G401 (cell line): ENCODE data around the gene C19orf44. TPM values are rescaled to one million over a fixed set of nuclear protein-coding genes. Genes with fewer than 3 reads are reported as not detected.
A peak's percentile ranks its signal among the peaks of the same experiment; 100 is the strongest.

Experiments used
- DNase-seq: peaks from one replicate; pipeline ENCODE4 v3.0.0-alpha.2; 2015; ENCODE audit warnings: low spot score
- in situ Hi-C: cut with HindIII; loops from 2 replicates; pipeline ENCODE4 v1.10.0; 2016; ENCODE audit warnings: low sequenced_read_pairs, mixed read lengths
- total RNA-seq: library from RNA; depleted of rRNA; stranded (reverse); fragments of >200 nt; shearing (Covaris generic); gene quantifications from 2 replicates; pipeline ENCODE4 v1.2.3, GENCODE V29; 2014; rRNA removed

C19orf44 gene
- total RNA-seq, 1 experiment from 2014 or later, result 8.9 TPM

DNA sequence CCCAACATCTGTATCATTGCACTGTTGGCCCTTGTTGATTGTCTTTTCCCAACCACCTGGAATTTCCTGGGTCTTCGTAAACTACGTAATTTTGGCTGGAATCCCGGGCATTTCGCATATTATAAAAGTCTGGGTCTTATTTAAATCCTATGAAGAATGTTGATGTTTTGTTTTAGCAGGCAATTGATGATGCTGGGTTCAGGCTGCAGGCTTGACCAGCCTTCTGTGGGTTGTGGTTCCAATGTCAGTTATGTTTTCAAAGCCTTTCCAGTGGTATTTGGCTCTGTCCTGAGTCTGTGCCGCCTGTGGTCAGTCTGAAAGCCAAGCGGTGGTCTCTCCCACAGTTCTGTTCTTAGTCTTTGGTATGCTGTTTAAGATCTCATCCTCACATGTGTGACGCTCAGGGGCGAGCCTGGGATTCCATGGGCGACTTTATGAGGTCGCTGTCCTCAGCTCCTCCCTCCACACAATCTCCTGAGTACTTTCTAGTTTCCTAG is 63.6 kb downstream of the C19orf44 start:
- DNase-seq, result no peak
- in situ Hi-C loops, result no loop called here

- peak; percentile 88 for DNase-seq
- in situ Hi-C loops, result no loop called here
Measured at GRCh38 chr19:16561382-16561781, 65.2 kb downstream of the C19orf44 start.

DNA sequence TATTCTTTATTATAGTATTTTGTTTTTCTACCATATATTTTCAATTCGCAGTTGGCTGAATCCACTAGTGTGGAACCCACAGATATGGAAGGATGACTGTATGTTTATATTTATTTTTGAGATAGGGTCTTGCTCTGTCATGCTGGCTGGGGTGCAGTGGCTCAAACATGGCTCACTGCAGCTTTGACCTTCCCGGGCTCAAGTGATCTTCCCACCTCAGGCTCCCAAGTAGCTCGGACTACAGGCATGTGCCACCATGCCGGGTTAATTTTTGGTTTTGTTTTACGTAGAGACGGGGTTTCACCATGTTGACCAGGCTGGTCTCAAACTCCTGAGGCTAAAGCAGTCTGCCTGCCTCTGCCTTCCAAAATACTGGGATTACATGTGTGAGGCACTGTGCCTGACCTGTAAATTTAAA is 66.4 kb downstream of the C19orf44 start:
- DNase-seq, result no peak
- in situ Hi-C loops, result no loop called here

DNA sequence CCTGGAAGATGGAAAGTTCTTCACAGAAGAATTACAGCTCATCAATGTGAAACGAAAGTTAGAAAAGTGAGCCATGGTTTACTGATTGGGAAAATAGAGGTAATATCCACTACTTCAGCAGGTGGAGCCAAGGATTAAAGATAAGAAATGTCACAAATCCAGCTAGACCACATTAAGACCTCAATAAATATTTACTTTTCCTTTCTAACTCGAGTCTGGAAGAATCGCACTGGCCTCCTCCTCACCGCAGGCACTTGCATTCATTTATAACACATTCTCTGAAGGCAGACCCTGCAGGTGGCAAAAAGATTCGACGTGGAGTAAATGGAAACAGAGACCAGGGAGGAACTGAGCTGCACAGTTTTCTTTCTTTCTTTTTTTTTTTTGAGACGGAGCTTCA is 68.6 kb downstream of the C19orf44 start:
- in situ Hi-C loops, result no loop called here

GRCh38 chr19:16566161-16566560 is 70.0 kb downstream of the C19orf44 start:
- in situ Hi-C loops, result no loop called here
- DNase-seq, result no peak

More for the DNA sequence above, 68.6 kb downstream of the C19orf44 start:
- no peak for DNase-seq

GRCh38 chr19:16566702-16567101 is 70.5 kb downstream of the C19orf44 start:
- no peak for DNase-seq
- in situ Hi-C loops, result no loop called here

DNA sequence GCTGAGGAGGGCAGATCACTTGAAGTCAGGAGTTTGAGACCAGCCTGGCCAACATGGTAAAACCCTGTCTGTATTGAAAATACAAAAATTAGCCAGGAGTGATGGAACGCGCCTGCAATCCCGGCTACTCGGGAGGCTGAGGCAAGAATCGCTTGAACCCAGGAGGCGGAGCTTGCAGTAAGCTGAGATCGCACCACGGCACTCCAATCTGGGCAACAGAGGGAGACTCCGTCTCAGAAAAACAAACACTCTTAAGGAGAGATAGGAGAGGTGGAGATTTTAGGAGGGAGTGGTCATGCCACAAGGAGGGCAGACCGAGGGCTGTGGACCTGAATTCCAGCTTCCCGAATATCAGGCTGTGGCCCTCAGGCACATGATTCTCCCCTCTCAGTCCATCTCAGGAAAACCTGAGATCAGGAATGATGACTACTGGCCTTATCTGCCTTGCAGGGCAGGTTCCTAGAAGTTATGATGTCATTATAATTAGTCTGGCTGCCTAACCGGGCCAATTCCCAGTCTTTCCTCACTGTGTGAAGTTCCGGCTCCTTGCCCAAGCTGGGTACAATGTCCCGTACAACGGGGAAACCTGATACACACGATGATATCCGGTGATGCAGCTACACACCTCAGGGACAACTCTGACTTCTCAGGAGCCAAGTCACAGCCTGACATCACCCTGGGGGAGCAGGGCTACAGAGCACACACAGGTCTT is 73.6 kb downstream of the C19orf44 start:
- DNase-seq, result no peak
- in situ Hi-C loops, result no loop called here

Other genes with a start within 250 kb of the C19orf44 start
- gene KLF2, start 171.6 kb upstream of the C19orf44 start, total RNA-seq, result 4.8 TPM in 1 of 2 replicates, not detected in the other
- gene EPS15L1, start 24.4 kb upstream of the C19orf44 start, total RNA-seq, result 14.9 and 20.7 TPM in 2 replicates
- not detected in 2 replicates for gene CALR3, start 227 bp upstream of the C19orf44 start, total RNA-seq
- 3.3 and 4.6 TPM in 2 replicates for gene CHERP, start 46.0 kb downstream of the C19orf44 start, total RNA-seq
- gene SLC35E1, start 76.0 kb downstream of the C19orf44 start, total RNA-seq, result 25.0 and 25.7 TPM in 2 replicates
- 10.7 and 13.6 TPM in 2 replicates for gene MED26, start 131.8 kb downstream of the C19orf44 start, total RNA-seq
- gene SMIM7, start 163.8 kb downstream of the C19orf44 start, total RNA-seq, result 116 and 118 TPM in 2 replicates
- gene TMEM38A, start 164.7 kb downstream of the C19orf44 start, total RNA-seq, result 0.86 and 0.95 TPM in 2 replicates
- not detected in 2 replicates for gene NWD1, start 223.5 kb downstream of the C19orf44 start, total RNA-seq